NCI-H774 (cell line): Measurements from ENCODE around the gene EDEM3.
"Not testable (repeated sequence)": the region's sequence is repeated elsewhere in the genome, so short reads cannot be mapped to it uniquely, and the experiment has no call there.

Experiments
- DNase-seq: peaks from one replicate; lab custom pipeline; 2025; lab: John Stamatoyannopoulos, UW

Gene EDEM3, protein sequence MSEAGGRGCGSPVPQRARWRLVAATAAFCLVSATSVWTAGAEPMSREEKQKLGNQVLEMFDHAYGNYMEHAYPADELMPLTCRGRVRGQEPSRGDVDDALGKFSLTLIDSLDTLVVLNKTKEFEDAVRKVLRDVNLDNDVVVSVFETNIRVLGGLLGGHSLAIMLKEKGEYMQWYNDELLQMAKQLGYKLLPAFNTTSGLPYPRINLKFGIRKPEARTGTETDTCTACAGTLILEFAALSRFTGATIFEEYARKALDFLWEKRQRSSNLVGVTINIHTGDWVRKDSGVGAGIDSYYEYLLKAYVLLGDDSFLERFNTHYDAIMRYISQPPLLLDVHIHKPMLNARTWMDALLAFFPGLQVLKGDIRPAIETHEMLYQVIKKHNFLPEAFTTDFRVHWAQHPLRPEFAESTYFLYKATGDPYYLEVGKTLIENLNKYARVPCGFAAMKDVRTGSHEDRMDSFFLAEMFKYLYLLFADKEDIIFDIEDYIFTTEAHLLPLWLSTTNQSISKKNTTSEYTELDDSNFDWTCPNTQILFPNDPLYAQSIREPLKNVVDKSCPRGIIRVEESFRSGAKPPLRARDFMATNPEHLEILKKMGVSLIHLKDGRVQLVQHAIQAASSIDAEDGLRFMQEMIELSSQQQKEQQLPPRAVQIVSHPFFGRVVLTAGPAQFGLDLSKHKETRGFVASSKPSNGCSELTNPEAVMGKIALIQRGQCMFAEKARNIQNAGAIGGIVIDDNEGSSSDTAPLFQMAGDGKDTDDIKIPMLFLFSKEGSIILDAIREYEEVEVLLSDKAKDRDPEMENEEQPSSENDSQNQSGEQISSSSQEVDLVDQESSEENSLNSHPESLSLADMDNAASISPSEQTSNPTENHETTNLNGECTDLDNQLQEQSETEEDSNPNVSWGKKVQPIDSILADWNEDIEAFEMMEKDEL

DNA sequence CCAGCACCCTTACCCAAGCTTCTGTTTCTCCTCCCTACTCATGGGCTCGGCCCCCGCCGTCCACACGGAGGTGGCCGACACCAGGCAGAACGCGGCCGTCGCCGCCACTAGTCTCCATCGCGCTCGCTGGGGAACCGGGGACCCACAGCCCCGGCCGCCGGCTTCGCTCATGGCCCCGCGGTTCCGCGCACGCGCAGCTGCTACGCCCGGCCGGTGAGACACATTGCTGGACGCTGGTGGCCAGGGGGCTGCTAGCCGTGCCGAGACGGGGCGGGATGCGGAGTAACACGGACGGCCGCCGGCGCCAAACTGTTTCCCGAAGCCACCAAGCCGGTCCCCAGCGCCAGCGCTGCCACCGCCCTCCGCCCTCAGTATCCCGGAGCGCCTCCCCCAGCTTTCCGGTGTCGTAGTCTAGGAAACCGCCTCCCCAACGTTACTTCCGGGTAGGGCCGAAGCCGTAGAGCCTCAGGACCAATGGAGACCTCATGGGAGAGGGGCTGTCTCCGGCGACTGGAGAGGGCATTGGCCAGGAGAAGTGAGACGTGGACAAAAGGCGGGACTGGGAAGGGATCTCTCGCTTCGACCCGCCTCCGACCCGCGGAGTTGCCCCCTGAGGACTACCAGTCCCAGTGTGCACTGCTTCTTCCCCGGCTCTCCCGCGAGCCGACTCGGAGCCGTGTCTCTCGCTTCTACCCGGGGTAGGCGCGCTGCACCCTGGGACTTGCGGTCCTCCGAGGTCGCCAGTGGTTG, at the start of gene EDEM3:
TSS of gene EDEM3 (minus strand) at position 383 of the 750 bp plus-strand sequence. CDS start at position 171, 212 bp downstream.
- DNase-seq, result peak; percentile 99

DNA sequence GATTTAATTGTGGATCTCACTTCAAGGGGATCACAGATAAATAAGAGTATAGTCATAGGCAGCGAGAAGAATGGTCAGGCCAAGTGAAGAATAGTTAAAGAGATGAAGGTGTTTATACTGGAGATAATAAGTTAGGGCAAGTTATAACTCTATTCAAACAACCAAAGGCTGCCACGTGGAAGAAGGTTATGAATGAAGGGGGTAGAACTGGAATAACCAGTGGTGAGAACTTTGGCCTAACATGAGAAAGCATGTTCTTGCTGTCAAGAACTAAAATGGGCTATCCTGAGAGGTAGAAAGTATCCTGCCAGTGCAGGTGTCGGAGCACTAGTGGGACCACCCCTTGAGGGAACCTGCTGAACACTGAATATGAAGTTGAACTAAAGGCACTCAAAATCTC, 49.6 kb upstream of the EDEM3 start:
- no peak for DNase-seq

DNA sequence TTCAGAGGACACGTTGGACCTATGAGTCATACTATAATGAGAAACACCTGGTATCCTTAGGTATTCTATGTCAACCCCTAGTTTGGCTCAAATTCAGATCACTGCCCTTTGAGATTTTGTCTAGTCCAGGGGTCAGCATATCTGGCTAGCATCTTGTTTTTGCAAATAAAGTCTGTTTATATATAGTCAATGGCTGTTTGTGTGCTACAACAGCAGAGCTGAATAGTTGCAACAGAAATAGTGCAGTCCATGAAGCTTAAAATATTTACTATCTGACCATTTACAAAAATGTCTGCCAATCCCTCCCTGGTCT, 48.5 kb upstream of the EDEM3 start:
- DNase-seq, result no peak

DNA sequence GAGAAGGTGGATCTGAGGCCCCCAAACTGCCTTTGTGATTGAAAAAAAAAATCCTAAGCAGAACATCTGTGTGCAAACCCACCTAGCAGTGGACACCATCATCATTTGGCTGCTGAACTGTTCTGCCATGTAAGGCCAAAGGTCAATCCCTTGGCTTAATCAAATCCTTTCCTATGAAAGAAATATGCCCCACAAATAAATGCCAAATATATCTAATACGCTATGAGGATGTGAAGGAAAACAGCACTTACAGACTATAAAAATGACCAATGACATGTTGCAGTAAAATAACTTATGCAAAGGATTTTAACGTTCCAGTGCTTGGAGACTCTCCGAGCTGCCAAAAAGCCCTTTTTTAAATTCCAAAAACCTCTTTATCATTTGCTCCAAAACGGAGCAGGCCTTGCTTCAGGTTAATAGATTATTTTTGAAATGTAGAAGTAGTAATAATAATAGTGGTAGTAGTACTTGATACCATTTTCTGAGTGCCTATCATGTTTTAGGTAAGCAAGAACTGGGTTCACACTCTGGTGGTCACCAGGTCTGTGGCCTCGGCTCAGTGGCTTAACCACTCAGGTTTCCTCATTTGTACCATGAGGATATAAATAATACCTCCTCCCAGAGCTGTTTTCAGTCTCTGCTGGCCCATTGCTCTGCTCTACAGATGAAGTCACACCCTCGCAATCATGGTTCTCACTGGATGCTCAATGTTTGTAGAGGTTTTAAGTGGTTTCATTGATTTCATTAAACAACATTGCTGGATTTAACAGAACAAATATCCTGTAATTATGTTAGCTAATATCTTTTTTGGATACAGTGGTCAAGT, 47.9 kb upstream of the EDEM3 start:
- peak; percentile 43 for DNase-seq

- no peak for DNase-seq
These were observed 46.8 kb upstream of the EDEM3 start for GRCh38 chr1:184801503-184801902.

GRCh38 chr1:184800876-184801275, 46.2 kb upstream of the EDEM3 start:
- no peak for DNase-seq

GRCh38 chr1:184793967-184794366, 39.3 kb upstream of the EDEM3 start:
- DNase-seq, result no peak

- DNase-seq, result no peak
These were observed 37.9 kb upstream of the EDEM3 start for GRCh38 chr1:184792450-184792969.

DNA sequence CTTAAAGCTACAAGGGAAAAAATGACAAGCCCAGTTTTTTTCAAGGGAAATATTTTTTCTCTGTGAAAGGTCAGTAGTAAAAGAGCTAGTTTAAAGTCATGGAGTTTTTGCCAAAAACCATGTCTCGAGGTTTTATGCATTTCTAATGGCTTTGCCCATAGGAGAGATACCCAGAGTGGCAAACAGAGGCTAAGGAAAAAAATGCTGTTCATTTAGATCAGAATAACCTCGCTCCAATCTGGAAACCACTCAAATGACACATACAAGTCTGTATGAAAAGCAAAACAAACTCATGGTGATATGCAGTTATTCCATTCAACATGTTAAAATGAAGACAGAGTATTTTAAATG, 36.9 kb upstream of the EDEM3 start:
- DNase-seq, result no peak

DNA sequence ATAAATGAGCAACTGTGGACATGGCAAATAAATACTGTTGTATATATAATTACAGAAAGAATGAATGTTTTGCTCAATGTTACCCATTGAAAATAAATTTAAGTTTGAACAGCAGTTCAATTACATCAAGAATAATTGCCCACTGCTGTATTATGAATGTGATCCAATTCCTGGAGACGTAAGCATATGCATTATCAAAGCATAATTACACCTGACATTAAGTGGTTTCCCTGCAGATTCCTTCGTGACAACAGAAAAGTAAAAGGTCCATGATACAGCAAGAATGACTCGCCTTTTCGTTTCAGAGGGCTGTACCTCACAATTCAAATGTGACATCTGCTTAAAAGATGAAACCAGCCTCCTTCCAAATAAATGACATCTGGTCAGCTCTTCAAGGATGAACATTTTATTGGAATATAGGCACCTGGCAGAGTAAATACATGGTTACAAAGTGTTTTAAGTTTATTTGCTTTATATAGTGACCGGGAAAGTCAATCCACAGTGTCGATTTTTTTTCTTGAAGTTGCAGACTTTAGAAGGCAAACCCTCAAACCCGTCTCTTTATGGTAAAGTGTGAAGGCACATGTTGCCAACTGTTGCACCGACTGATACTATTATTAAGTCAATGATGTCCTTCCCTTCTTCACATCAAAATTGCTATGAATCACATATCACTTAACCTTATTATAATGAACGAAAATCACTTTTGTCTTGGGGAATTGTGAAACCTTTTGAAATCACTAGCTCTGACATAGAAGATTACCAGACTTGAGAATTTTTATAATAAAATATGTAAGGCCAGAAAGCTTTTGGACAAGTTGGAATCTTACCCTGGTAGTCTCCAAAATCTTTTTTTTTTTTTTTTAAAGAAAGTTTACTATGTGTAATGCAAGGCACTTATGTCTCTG, 36.2 kb upstream of the EDEM3 start:
- DNase-seq, result peak; percentile 48

GRCh38 chr1:184789884-184790283, 35.2 kb upstream of the EDEM3 start:
- no peak for DNase-seq

DNA sequence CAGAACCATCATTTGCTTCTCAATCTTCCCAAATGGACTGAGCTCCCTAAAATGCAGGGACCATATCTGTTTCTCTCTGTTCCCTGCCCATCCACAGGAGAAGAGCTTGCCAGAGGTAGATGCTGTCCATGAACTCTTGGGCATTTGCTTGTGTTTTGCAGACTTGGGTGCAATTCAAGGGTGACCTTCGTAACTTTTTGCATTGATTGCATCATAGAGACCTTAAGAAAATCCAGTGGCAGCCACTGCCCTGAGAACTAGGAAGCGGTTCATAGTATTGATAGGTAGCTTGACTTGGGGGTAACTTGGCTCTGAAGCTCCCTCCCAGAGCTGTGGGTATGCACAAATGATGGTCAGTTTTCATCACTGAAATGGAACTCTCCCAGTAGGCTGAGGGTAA, 34.3 kb upstream of the EDEM3 start:
- no peak for DNase-seq

- DNase-seq, result no peak
These were observed 30.9 kb upstream of the EDEM3 start for GRCh38 chr1:184785529-184785928.

DNA sequence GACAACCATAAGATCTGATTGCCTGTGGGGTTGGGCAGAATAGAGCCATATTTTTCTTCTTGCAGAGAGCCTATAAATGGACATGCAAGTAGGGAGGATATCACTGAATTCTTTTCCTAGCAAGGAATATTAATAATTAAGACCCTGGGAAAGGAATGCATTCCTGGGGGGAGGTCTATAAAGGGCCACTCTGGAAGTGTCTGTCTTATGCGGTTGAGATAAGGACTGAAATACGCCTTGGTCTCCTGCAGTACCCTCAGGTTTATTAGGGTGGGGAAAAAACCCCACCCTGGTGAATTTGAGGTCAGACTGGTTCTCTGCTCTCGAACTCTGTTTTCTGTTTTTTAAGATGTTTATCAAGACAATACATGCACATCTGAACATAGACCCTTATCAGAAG, 29.1 kb upstream of the EDEM3 start:
- DNase-seq, result not testable (repeated sequence)

- DNase-seq, result no peak
These were observed 27.3 kb upstream of the EDEM3 start for GRCh38 chr1:184781941-184782340.

DNA sequence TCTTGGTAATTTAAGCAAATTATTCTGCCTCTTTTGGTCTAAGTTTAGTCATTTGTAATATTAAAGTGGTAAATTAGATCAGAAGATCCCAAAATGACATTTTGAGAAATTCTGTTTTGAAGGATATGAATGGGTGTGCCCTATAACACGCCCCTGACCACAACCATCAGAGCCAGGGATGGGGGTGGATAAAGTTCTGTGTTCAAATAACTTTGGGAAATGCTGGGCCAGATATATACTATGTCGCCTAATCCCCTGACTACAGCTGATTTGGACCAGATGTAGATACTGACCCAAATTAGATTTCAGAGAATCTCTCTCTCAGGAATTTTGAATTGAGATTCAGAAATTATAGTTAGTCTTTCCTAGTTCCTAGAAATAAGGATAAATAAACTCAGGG, 21.2 kb upstream of the EDEM3 start:
- no peak for DNase-seq

- no peak for DNase-seq
These were observed 20.7 kb upstream of the EDEM3 start for GRCh38 chr1:184775329-184775728.

GRCh38 chr1:184773762-184774320, 19.2 kb upstream of the EDEM3 start:
- no peak for DNase-seq

- peak; percentile 40 for DNase-seq
These were observed 16.6 kb upstream of the EDEM3 start for GRCh38 chr1:184771190-184771691.
